HG02588 (cell line): Measurements from ENCODE around the gene PDCD2.
"Not testable (repeated sequence)": the region's sequence is repeated elsewhere in the genome, so short reads cannot be mapped to it uniquely, and the experiment has no call there.

Source experiments
- ATAC-seq: cut with Tn5 transposase; IDR thresholded peaks from one replicate; pipeline ENCODE4 v1.9.1; 2021; ENCODE audit warnings: mild to moderate bottlenecking, moderate library complexity; ENCODE audit not compliant: unreplicated experiment

PDCD2 gene

GRCh38 chr6:170552765-170553533, 31.5 kb downstream of the PDCD2 start, which contains the start of gene PSMB1:
Gene PSMB1, minus strand, starts transcription at chr6:170553307. Its CDS starts 65 bp downstream, at chr6:170553242.
- peak; percentile 54 for ATAC-seq

GRCh38 chr6:170545405-170545804, 39.0 kb downstream of the PDCD2 start:
- no peak for ATAC-seq

GRCh38 chr6:170542031-170542719, 42.3 kb downstream of the PDCD2 start:
- ATAC-seq = no peak

GRCh38 chr6:170537329-170537728, 47.1 kb downstream of the PDCD2 start:
- no peak for ATAC-seq

GRCh38 chr6:170536671-170537070, 47.8 kb downstream of the PDCD2 start:
- ATAC-seq = no peak

GRCh38 chr6:170535004-170535403, 49.4 kb downstream of the PDCD2 start:
- ATAC-seq = no peak

- ATAC-seq = no peak
Measured at GRCh38 chr6:170533792-170534191, 50.6 kb downstream of the PDCD2 start.

GRCh38 chr6:170532867-170533488, 51.5 kb downstream of the PDCD2 start:
- no peak for ATAC-seq

GRCh38 chr6:170529839-170530469, 54.5 kb downstream of the PDCD2 start:
- peak; percentile 71 for ATAC-seq

- not testable (repeated sequence) for ATAC-seq
Measured at GRCh38 chr6:170527995-170528394, 56.4 kb downstream of the PDCD2 start.

- ATAC-seq = no peak
Measured at GRCh38 chr6:170525795-170526194, 58.6 kb downstream of the PDCD2 start.
